Omental fat pad (tissue), 4 donors: ENCODE measurements around the gene NISCH. TPM values are rescaled to one million over a fixed set of nuclear protein-coding genes. Genes with fewer than 3 reads are reported as not detected.

Source experiments
- ATAC-seq: fragments of 150-250 bp; one replicate; pipeline ENCODE4 v1.9.1; 2016; ENCODE audit warnings: mild to moderate bottlenecking, moderate library complexity; ENCODE audit not compliant: low FRiP score
- DNase-seq: peaks from one replicate; pipeline ENCODE4 v3.0.0-alpha.2; 2019; ENCODE audit warnings: low spot score
- CTCF ChIP-seq, 3 donors: fragments of 450-650 bp; IDR thresholded peaks; one replicate each; pipeline ENCODE4 v1.5.1; 2016 to 2017; ENCODE audit warnings: antibody characterized with exemption in 3 of 3, mild to moderate bottlenecking in 3 of 3, moderate library complexity in 2 of 3
- total RNA-seq, 4 donors: library from RNA; depleted of rRNA; stranded (reverse); fragments of >200 nt; gene quantifications; one replicate each; pipeline ENCODE4 v1.1.0, GENCODE V29; 2016

Gene NISCH
- total RNA-seq, 4 donors from 2014 or later = 59.8 to 82.3 (median 68.5) TPM

GRCh38 chr3:52430416-52430810 is 25.0 kb upstream of the NISCH start:
- no peak for ATAC-seq
- TF ChIP-seq CTCF (IDR thresholded peaks at IDR 0.05) = no peak
- DNase-seq = peak; percentile 12

GRCh38 chr3:52431459-52432223 is 23.8 kb upstream of the NISCH start:
- no peak for ATAC-seq
- no peak for TF ChIP-seq CTCF (IDR thresholded peaks at IDR 0.05)
- no peak for DNase-seq

GRCh38 chr3:52432225-52432624 is 23.2 kb upstream of the NISCH start:
- ATAC-seq (no peak), DNase-seq (peak; percentile 14)
- no peak for TF ChIP-seq CTCF (IDR thresholded peaks at IDR 0.05)

GRCh38 chr3:52432691-52433141 is 22.7 kb upstream of the NISCH start:
- no peak for ATAC-seq
- peak; percentile 21 for DNase-seq
- no peak for TF ChIP-seq CTCF (IDR thresholded peaks at IDR 0.05)

- no peak for ATAC-seq
- peak; percentile 16 for DNase-seq
- no peak for TF ChIP-seq CTCF (IDR thresholded peaks at IDR 0.05)
Measured at GRCh38 chr3:52433328-52433995, 21.9 kb upstream of the NISCH start.

GRCh38 chr3:52433996-52434479 is 21.4 kb upstream of the NISCH start:
- no peak for ATAC-seq
- no peak for TF ChIP-seq CTCF (IDR thresholded peaks at IDR 0.05)
- peak; percentile 16 for DNase-seq
